Inflammatory macrophage treated with lipopolysaccharide for 4 hours (primary cell): ENCODE measurements around the gene CLN5.

Experiments used
- DNase-seq: peaks from one replicate; pipeline ENCODE4 v3.0.0-alpha.2; 2020

CLN5 gene

GRCh38 chr13:77022341-77022740 lies 30.5 kb downstream of the CLN5 start:
- peak; percentile 45 for DNase-seq

GRCh38 chr13:77026255-77026860 lies 34.5 kb downstream of the CLN5 start:
- peak; percentile 95 for DNase-seq

GRCh38 chr13:77026861-77027621 lies 35.2 kb downstream of the CLN5 start, which contains the start of gene FBXL3:
Gene FBXL3 (minus strand): TSS chr13:77027159. CDS start chr13:77021860, 5,299 bp downstream.
- peak; percentile 96 for DNase-seq

GRCh38 chr13:77028202-77028601 lies 36.3 kb downstream of the CLN5 start:
- peak; percentile 68 for DNase-seq

GRCh38 chr13:77029436-77029835 lies 37.6 kb downstream of the CLN5 start:
- DNase-seq = no peak

GRCh38 chr13:77031656-77032243 lies 39.9 kb downstream of the CLN5 start:
- peak; percentile 43 for DNase-seq

- DNase-seq = peak; percentile 47
Observed at GRCh38 chr13:77033717-77034302, 41.9 kb downstream of the CLN5 start.

- peak; percentile 52 for DNase-seq
Observed at GRCh38 chr13:77034881-77035280, 43.0 kb downstream of the CLN5 start.

GRCh38 chr13:77036279-77036678 lies 44.4 kb downstream of the CLN5 start:
- DNase-seq = no peak

GRCh38 chr13:77038907-77039480 lies 47.1 kb downstream of the CLN5 start:
- DNase-seq = no peak

- DNase-seq = no peak
Observed at GRCh38 chr13:77040076-77040475, 48.2 kb downstream of the CLN5 start.

GRCh38 chr13:77040835-77041234 lies 49.0 kb downstream of the CLN5 start:
- DNase-seq = no peak

GRCh38 chr13:77042566-77043177 lies 50.8 kb downstream of the CLN5 start:
- DNase-seq = no peak

- DNase-seq = no peak
Observed at GRCh38 chr13:77047649-77048343, 55.9 kb downstream of the CLN5 start.

- DNase-seq = peak; percentile 81
Observed at GRCh38 chr13:77048681-77049080, 56.8 kb downstream of the CLN5 start.

GRCh38 chr13:77053192-77053591 lies 61.3 kb downstream of the CLN5 start:
- no peak for DNase-seq
